HG03432 (cell line): ENCODE results near the gene CYP27B1.
A peak's percentile ranks its signal among the peaks of the same experiment; 100 is the strongest.

Experiments used
- ATAC-seq: cut with Tn5 transposase; IDR thresholded peaks from one replicate; pipeline ENCODE4 v1.9.1; 2021; ENCODE audit warnings: mild to moderate bottlenecking, moderate library complexity; ENCODE audit not compliant: unreplicated experiment

Gene CYP27B1

GRCh38 chr12:57767876-57768275 lies 998 bp upstream of the CYP27B1 start:
- ATAC-seq: no peak

GRCh38 chr12:57767305-57767698 lies 424 bp upstream of the CYP27B1 start:
- ATAC-seq: no peak

DNA sequence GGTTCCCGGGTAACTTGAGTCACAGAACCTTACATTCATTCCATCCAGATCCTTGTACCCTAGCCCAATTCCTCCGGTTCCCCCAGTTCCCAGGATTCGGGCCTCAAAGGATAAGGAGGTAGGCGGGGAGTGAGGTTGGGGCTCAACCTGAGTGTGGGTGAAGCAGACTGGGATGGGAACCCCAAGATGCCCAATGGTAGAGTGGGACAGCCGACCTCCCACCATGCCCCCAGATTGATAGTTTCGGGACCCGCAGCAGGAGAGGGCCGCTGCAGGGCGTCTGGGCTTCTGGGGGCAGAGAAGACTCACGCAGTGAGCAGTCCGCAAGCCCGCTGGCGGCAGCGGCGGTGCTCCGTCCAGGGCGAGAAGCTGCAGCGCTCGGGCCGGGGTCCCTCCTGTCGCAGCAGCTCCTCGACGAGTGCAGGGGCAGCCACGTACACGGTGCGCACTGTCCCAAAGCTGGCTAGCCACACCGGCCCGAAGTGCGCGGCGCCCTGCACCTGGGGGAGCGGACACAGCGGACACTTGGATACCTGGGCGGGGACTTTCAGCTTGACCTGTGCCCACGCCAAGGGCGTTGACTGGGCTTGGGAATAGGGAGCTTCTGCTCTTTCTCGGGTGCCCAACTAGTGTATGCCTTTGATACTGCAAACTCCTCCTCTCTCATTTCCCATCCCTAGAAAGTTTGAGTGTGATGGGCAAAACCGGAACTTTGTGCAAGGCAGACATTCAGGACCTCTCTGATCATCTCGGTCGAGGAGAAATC lies 997 bp downstream of the CYP27B1 start:
- no peak for ATAC-seq

- peak; percentile 72 for ATAC-seq
Observed at GRCh38 chr12:57765003-57765697, 1.7 kb downstream of the CYP27B1 start.

DNA sequence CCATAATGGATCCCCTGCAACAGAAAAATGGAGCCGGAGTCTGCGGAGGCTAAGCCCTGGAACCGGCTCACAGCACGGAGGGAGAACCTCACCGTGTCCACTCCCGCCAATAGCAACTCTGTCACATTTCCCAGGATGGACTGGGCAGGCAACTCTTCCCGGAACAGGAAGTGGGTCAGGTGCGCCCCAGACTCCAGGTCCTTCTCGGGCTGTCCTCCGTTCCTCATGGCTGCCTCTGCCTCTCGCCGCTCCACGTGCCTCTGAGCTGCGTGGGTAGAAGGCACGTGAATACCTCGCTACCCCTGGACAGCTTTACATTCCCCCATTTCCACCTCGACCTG lies 2.2 kb downstream of the CYP27B1 start:
- peak; percentile 2 for ATAC-seq

- ATAC-seq: no peak
Observed at GRCh38 chr12:57763881-57764661, 2.8 kb downstream of the CYP27B1 start.

GRCh38 chr12:57762463-57762862 lies 4.4 kb downstream of the CYP27B1 start:
- ATAC-seq: no peak

DNA sequence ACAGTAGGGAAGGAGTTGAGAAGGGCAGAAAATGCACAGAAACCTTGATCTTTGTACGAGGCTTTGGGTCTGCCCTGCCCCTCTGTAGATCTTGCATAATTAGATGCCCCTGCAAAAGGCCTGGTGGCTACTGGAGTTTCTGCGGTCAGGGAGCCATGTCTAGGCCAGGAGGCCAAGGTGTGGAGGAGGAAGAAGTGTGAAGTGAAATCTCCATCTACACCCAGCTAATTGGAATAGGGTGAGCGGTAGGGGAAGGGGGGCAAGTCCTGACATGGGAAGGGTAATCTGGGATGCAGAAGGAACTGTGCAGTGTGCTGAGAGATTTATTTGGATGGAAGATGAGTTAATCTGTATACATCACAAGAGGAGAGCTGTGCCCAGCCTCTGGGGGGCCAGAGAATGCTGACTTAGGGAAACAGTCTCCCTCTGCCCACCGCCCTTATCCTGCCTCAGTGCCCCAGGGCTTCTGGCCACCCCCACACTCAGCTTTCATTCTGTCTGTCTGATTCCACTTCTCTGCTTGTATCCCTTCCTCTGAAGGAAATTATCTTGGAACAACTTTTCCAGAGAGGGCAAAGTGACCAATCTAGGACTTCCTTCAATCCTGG lies 5.4 kb downstream of the CYP27B1 start:
- no peak for ATAC-seq

GRCh38 chr12:57760347-57760982 lies 6.4 kb downstream of the CYP27B1 start:
- no peak for ATAC-seq

DNA sequence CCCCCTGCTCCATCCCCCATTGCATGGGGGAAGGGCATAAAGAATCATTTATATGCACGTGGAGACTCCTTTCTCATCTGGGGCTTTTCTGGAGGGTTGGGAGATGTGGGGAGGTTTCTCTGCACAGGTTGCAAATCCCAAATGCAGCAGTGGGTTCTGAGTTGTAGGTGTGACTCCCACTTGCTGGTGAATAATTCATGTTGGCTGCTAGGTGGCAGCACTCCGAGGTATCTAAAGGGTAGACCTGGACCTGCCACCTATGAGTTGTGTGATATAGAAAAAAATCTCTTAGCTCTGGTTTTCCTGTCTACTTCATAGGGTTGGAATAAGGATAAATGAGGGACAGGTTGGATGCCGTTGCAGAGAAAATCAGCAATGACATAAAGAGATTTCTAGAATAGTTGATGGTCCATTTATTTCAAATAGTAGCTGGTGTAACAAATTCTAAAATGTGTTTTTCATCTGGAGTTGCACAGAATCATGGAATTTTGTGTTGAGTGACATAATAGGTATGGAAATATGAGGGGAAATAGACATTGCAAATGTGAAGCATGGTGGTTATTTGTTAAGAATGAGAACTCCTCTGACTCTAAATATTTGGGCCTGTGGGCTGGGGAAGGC lies 7.4 kb downstream of the CYP27B1 start:
- ATAC-seq: no peak

- no peak for ATAC-seq
Observed at GRCh38 chr12:57758552-57759359, 8.1 kb downstream of the CYP27B1 start.

GRCh38 chr12:57757771-57758170 lies 9.1 kb downstream of the CYP27B1 start:
- no peak for ATAC-seq

- ATAC-seq: peak; percentile 20
Observed at GRCh38 chr12:57756406-57757341, 10.2 kb downstream of the CYP27B1 start.

DNA sequence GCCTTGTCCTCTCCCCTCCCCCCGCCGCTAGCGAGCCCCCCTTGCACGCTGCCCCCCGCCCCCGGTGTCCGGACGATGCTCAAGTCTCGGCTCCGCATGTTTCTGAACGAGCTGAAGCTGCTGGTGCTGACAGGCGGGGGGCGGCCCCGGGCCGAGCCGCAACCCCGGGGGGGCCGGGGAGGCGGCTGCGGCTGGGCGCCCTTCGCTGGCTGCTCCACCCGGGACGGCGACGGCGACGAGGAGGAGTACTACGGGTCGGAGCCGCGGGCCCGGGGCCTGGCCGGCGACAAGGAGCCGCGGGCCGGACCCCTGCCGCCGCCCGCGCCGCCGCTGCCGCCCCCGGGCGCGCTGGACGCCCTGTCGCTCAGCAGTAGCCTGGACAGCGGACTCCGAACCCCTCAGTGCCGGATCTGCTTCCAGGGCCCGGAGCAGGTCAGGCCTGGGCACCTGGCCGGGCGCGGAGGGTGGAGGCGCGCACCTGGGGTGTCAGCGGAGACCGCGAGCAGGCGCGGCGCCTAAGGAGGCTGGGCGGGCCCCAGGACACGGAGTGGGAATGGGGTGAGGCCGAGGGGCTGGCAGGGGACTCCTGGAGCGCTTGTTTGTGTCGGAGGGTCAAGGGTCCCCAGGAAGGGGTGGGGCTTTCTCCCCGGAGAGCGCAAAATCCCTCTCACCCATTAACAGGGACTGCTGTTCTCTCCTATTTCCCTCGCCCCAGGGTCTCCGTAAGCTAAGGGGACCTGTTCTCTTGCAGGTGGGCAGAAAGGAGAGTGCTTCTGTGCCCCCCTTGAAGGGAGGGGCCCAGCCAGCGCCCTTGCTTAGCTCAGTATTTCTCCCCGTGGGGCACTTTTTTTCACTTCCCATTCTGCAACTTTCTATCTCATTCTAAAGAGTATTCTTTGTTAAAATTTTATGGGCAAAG lies 11.2 kb downstream of the CYP27B1 start:
- ATAC-seq: no peak

DNA sequence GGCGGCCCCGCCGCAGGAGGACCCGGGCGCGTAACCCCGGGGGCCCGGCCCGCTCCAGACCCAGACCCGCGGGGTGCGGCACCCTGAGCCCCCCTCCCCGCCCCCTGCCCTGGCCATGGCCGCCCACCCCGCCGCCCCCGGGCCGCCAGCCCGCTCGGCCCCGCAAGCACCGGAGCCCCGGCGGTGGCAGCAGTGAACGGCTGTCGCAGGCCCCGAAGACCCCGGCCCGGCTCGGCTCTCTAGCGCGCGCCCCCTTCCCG lies 11.8 kb downstream of the CYP27B1 start:
- no peak for ATAC-seq

DNA sequence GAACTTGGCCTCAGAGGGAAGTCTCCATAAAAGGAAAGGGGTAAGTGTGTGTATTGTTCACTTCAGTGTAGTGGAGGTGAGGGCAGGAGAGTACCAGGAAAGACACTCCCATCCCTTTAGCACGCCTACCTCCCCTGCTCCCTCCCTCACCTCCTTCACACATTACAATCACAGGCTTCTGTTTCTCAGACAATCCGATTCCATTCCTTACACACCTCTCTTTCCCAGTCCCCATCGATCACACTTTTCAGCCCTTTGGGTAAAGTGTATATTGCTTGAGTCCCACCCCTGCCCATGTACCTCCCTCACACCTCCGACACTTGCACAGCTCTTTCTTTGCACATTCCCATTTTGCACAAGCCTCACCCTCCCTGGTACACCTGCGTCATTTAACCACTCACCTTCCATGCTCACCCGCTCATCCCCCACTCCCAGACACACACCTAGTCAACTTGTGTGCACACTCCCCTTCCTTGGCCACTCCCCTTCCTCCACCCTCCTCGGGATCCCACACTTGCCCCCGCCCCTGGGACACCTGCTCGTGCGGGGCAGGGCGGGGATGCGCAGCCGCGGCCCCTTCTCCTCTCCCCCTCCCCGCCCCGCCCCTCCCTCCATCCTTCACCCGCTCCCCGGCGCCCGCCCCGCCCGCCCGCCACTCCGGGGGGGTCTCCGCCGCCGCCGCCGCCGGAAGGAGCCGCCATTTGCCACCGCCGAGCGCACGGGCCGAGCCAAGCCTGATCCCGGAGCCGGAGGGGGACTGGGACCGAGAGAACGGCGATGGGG lies 12.3 kb downstream of the CYP27B1 start, which contains the start of gene MARCHF9:
Gene MARCHF9, plus strand, starts transcription at position 693 of the 783 bp plus-strand sequence. CDS start 426 bp downstream, outside the sequence.
- peak; percentile 44 for ATAC-seq
